ENCODE measurements around the gene GAREM2.

The GAREM2 gene

GRCh38 chr2:26215833-26216232, 42.9 kb downstream of the GAREM2 start:
- ChIA-PET CTCF (interaction anchor here (0.6 to 1.0 kb wide), 2 partner anchors 15 to 123 kb away, joined by 3 read pairs; no protein-coding TSS in a partner anchor), POLR2A (no interaction called here)
- Histone ChIP-seq H3K27ac (ENCODE audit: extremely low read depth, low read depth, low read length) (no peak overlapping the region), H3K36me3 (ENCODE audit: control insufficient read depth in 2 of 2, insufficient read depth in 1 of 2, low read length in 2 of 2) (peaks cover 18 to 68% of the 10 kb centered on the region in 2 experiments), H3K4me3 (ENCODE audit: low read depth, low read length) (no peak overlapping the region), H3K4me1 (ENCODE audit: control insufficient read depth, insufficient read depth, low read length) (no peaks in the 10 kb centered on the region), H3K9me3 (ENCODE audit: control insufficient read depth, insufficient read depth, low read depth, low read length) (no peaks in the 10 kb centered on the region)
- TF ChIP-seq ZNF221 (tag by site-specific recombination; IDR thresholded peaks at IDR 0.05; ENCODE audit: borderline replicate concordance) = no peak
- no peak for TF ChIP-seq MEIS1 (CRISPR knock-in tag; IDR thresholded peaks at IDR 0.05; ENCODE audit: borderline replicate concordance)
- no peak for TF ChIP-seq ZNF114 (tag by site-specific recombination; IDR thresholded peaks at IDR 0.05)
- TF ChIP-seq MZF1 (tag by site-specific recombination; IDR thresholded peaks at IDR 0.05; ENCODE audit: borderline replicate concordance) = no peak
- TF ChIP-seq ZNF610 (tag by site-specific recombination; IDR thresholded peaks at IDR 0.05; ENCODE audit: borderline replicate concordance) = no peak
- TF ChIP-seq ZNF514 (tag by site-specific recombination; IDR thresholded peaks at IDR 0.05) = no peak
- no peak for TF ChIP-seq ZNF248 (tag by site-specific recombination; IDR thresholded peaks at IDR 0.05)
- no peak for TF ChIP-seq ZBTB17 (tag by site-specific recombination; IDR thresholded peaks at IDR 0.05)
- no peak for TF ChIP-seq PRDM2 (tag by site-specific recombination; IDR thresholded peaks at IDR 0.05; ENCODE audit: borderline replicate concordance)

GRCh38 chr2:26216587-26216986, 43.7 kb downstream of the GAREM2 start:
- H3K36me3 ChIP-seq (ENCODE audit: control insufficient read depth in 2 of 2, insufficient read depth in 1 of 2, low read length in 2 of 2) = peaks cover 15 to 63% of the 10 kb centered on the region in 2 experiments
- no peak for TF ChIP-seq KLF9 (tag by site-specific recombination; IDR thresholded peaks at IDR 0.05; ENCODE audit: low read depth)
- no peak for TF ChIP-seq HOXD13 (CRISPR knock-in tag; IDR thresholded peaks at IDR 0.05; ENCODE audit: borderline replicate concordance)
- TF ChIP-seq ZNF747 (tag by site-specific recombination; IDR thresholded peaks at IDR 0.05) = no peak
- TF ChIP-seq ZBTB17 (tag by site-specific recombination; IDR thresholded peaks at IDR 0.05) = no peak
- no peak for TF ChIP-seq ZNF654 (tag by site-specific recombination; IDR thresholded peaks at IDR 0.05; ENCODE audit: low read depth)
- TF ChIP-seq ZNF791 (tag by site-specific recombination; IDR thresholded peaks at IDR 0.05) = no peak
- no peak for TF ChIP-seq ZNF146 (tag by site-specific recombination; IDR thresholded peaks at IDR 0.05)
- TF ChIP-seq ZNF404 (tag by site-specific recombination; IDR thresholded peaks at IDR 0.05) = no peak
- TF ChIP-seq SCRT2 (tag by site-specific recombination; IDR thresholded peaks at IDR 0.05) = no peak
- TF ChIP-seq HOXC10 (CRISPR knock-in tag; IDR thresholded peaks at IDR 0.05) = no peak
- TF ChIP-seq ZNF280D (tag by site-specific recombination; IDR thresholded peaks at IDR 0.05) = no peak
- TF ChIP-seq ZBTB49 (tag by site-specific recombination; IDR thresholded peaks at IDR 0.05; ENCODE audit: low read depth) = no peak
- no peak for TF ChIP-seq ZNF514 (tag by site-specific recombination; IDR thresholded peaks at IDR 0.05)
- TF ChIP-seq ZNF24 (tag by site-specific recombination; IDR thresholded peaks at IDR 0.05) = no peak
- TF ChIP-seq ZNF530 (tag by site-specific recombination; IDR thresholded peaks at IDR 0.05; ENCODE audit: low read depth) = no peak
- no peak for TF ChIP-seq SCRT1 (tag by site-specific recombination; IDR thresholded peaks at IDR 0.05; ENCODE audit: borderline replicate concordance)
- TF ChIP-seq ZNF37A (tag by site-specific recombination; IDR thresholded peaks at IDR 0.05) = no peak

More at GRCh38 chr2:26216587-26216986, 43.7 kb downstream of the GAREM2 start:
- H3K4me1 ChIP-seq (ENCODE audit: control insufficient read depth, insufficient read depth, low read length) = no peaks in the 10 kb centered on the region
- H3K9me3 ChIP-seq (ENCODE audit: control insufficient read depth, insufficient read depth, low read depth, low read length) = no peaks in the 10 kb centered on the region
- CTCF ChIA-PET = interaction anchor here (0.6 kb wide), 1 partner anchor 128 kb away, joined by 4 read pairs; no protein-coding TSS in a partner anchor
- POLR2A ChIA-PET = no interaction called here
- no peak overlapping the region for H3K4me3 ChIP-seq (ENCODE audit: low read depth, low read length)
- H3K27ac ChIP-seq (ENCODE audit: extremely low read depth, low read depth, low read length) = no peak overlapping the region
